WTC11 (cell line): Measurements from ENCODE around the gene WFDC2. TPM values are rescaled to one million over a fixed set of nuclear protein-coding genes. Genes with fewer than 3 reads are reported as not detected.

Experiments
- ATAC-seq: fragments of 200-7000 bp; cut with Tn5 transposase; 2 replicates; pipeline ENCODE4 v1.10.0; 2021; ENCODE audit warnings: mild to moderate bottlenecking, moderate library complexity
- CTCF ChIA-PET: fragments of 300-600 bp; sonication (Branson Sonifier 250); formaldehyde crosslinking; loops from one replicate; lab custom pipeline; 2021; ENCODE audit warnings: antibody characterized with exemption; lab: Charles Lee
- POLR2A ChIA-PET: fragments of 350-600 bp; sonication (Branson Sonifier 250); formaldehyde crosslinking; loops from one replicate; lab custom pipeline; 2021; ENCODE audit warnings: antibody characterized with exemption; lab: Charles Lee
- DNase-seq: peaks from one replicate; pipeline ENCODE4 v3.0.0; 2021; ENCODE audit warnings: low spot score
- H3K27ac Mint-ChIP-seq: 2 replicates; pipeline ENCODE4 v1.8.0; 2021; ENCODE audit warnings: mixed read lengths
- H3K27me3 Mint-ChIP-seq: 2 replicates; pipeline ENCODE4 v1.8.0; 2021; ENCODE audit warnings: low read depth, mild to moderate bottlenecking, moderate library complexity, mixed read lengths
- H3K36me3 Mint-ChIP-seq: 2 replicates; pipeline ENCODE4 v1.8.0; 2021; ENCODE audit warnings: mixed read lengths
- H3K4me1 Mint-ChIP-seq: 2 replicates; pipeline ENCODE4 v1.8.0; 2022; ENCODE audit warnings: mixed read lengths
- H3K4me3 Mint-ChIP-seq: 2 replicates; pipeline ENCODE4 v1.8.0; 2021; ENCODE audit warnings: mild to moderate bottlenecking, moderate library complexity, mixed read lengths
- H3K9me3 Mint-ChIP-seq: 2 replicates; pipeline ENCODE4 v1.8.0; 2021; ENCODE audit warnings: mixed read lengths
- ARID4B ChIP-seq: sonication (generic); formaldehyde crosslinking; IDR thresholded peaks from 2 replicates; pipeline ENCODE4 v1.8.0; 2023; ENCODE audit warnings: missing genetic modification reagents, mild to moderate bottlenecking, borderline replicate concordance
- CREB1 ChIP-seq: sonication (generic); formaldehyde crosslinking; IDR thresholded peaks from 2 replicates; pipeline ENCODE4 v1.8.0; 2023; ENCODE audit warnings: mild to moderate bottlenecking, missing genetic modification reagents
- CTCF ChIP-seq: fragments of 200-600 bp; IDR thresholded peaks from 2 replicates; pipeline ENCODE4 v1.8.0; 2022; ENCODE audit warnings: antibody characterized with exemption
- HMGA2 ChIP-seq: fragments of 250-450 bp; sonication (Bioruptor Pico); IDR thresholded peaks from 2 replicates; pipeline ENCODE4 v1.4.0; 2021; ENCODE audit warnings: mild to moderate bottlenecking, moderate library complexity
- HMGXB4 ChIP-seq: sonication (generic); formaldehyde crosslinking; IDR thresholded peaks from 2 replicates; pipeline ENCODE4 v1.8.1; 2023; ENCODE audit warnings: mild to moderate bottlenecking, moderate library complexity, missing genetic modification reagents
- IRF1 ChIP-seq: sonication (generic); formaldehyde crosslinking; IDR thresholded peaks from 2 replicates; pipeline ENCODE4 v1.8.0; 2023; ENCODE audit warnings: missing genetic modification reagents
- MAX ChIP-seq: sonication (generic); formaldehyde crosslinking; IDR thresholded peaks from 2 replicates; pipeline ENCODE4 v1.8.0; 2022; ENCODE audit warnings: mild to moderate bottlenecking, missing genetic modification reagents
- MLX ChIP-seq: sonication (generic); formaldehyde crosslinking; IDR thresholded peaks from 2 replicates; pipeline ENCODE4 v1.8.1; 2023; ENCODE audit warnings: mild to moderate bottlenecking, missing genetic modification reagents, moderate library complexity
- NR3C1 ChIP-seq: sonication (generic); formaldehyde crosslinking; conservative IDR thresholded peaks from 2 replicates; pipeline ENCODE4 v1.8.1; 2023; ENCODE audit warnings: low read depth, mild to moderate bottlenecking, missing genetic modification reagents
- PRRX2 ChIP-seq: fragments of 250-450 bp; sonication (Bioruptor Pico); IDR thresholded peaks from 2 replicates; pipeline ENCODE4 v1.8.0; 2021; ENCODE audit warnings: mild to moderate bottlenecking
- TEAD4 ChIP-seq: sonication (generic); formaldehyde crosslinking; IDR thresholded peaks from 2 replicates; pipeline ENCODE4 v1.8.0; 2022; ENCODE audit warnings: mild to moderate bottlenecking, missing genetic modification reagents
- TP53 ChIP-seq: sonication (generic); formaldehyde crosslinking; IDR thresholded peaks from 2 replicates; pipeline ENCODE4 v1.8.1; 2023; ENCODE audit warnings: mild to moderate bottlenecking, missing genetic modification reagents
- ZBTB21 ChIP-seq: sonication (generic); formaldehyde crosslinking; IDR thresholded peaks from 2 replicates; pipeline ENCODE4 v1.8.1; 2023; ENCODE audit warnings: mild to moderate bottlenecking, missing genetic modification reagents, borderline replicate concordance
- ZBTB43 ChIP-seq: sonication (generic); formaldehyde crosslinking; IDR thresholded peaks from 2 replicates; pipeline ENCODE4 v1.8.1; 2023; ENCODE audit warnings: mild to moderate bottlenecking, missing genetic modification reagents
- ZNF138 ChIP-seq: sonication (generic); formaldehyde crosslinking; conservative IDR thresholded peaks from 2 replicates; pipeline ENCODE4 v1.8.1; 2022; ENCODE audit warnings: mild to moderate bottlenecking, moderate library complexity, missing genetic modification reagents
- ZNF281 ChIP-seq: sonication (generic); formaldehyde crosslinking; IDR thresholded peaks from 2 replicates; pipeline ENCODE4 v1.8.0; 2023; ENCODE audit warnings: mild to moderate bottlenecking, missing genetic modification reagents
- ZNF416 ChIP-seq: fragments of 250-450 bp; sonication (Bioruptor Pico); IDR thresholded peaks from 2 replicates; pipeline ENCODE4 v1.9.0; 2021; ENCODE audit warnings: mild to moderate bottlenecking, inconsistent platforms
- ZNF423 ChIP-seq: fragments of 250-450 bp; sonication (Bioruptor Pico); IDR thresholded peaks from 2 replicates; pipeline ENCODE4 v2.1.2; 2022; ENCODE audit warnings: mild to moderate bottlenecking, moderate library complexity
- ZNF425 ChIP-seq: fragments of 250-450 bp; sonication (Bioruptor Pico); conservative IDR thresholded peaks from 2 replicates; pipeline ENCODE4 v1.9.0; 2021; ENCODE audit warnings: mild to moderate bottlenecking
- total RNA-seq: library from RNA; stranded (reverse); gene quantifications from 3 replicates; pipeline ENCODE4 v1.2.3, GENCODE V29; 2021

Gene WFDC2
- total RNA-seq, 1 experiment from 2014 or later, result 76.4 TPM

GRCh38 chr20:45485388-45485787 lies 15.8 kb downstream of the WFDC2 start (continued):
- TF ChIP-seq ARID4B (no peak), ZNF416 (CRISPR knock-in tag) (no peak), ZBTB43 (no peak), TP53 (CRISPR knock-in tag) (no peak)

- POLR2A ChIA-PET, result interaction anchor here (0.6 to 0.8 kb wide), 4 partner anchors 22 to 1661 kb away, joined by 3 to 4 read pairs (median 4); no protein-coding TSS in a partner anchor
- peak; percentile 82 for ATAC-seq
- peak; percentile 55 for TF ChIP-seq CTCF
- TF ChIP-seq NR3C1 (CRISPR knock-in tag), result no peak
- no peak for TF ChIP-seq ZNF281
- peak; percentile 65; the same call in 1 of the 2 replicates for TF ChIP-seq HMGXB4 (CRISPR knock-in tag)
- no peak for TF ChIP-seq MLX (CRISPR knock-in tag)
- no peak for TF ChIP-seq IRF1 (CRISPR knock-in tag)
- no peak for TF ChIP-seq HMGA2 (CRISPR knock-in tag)
- TF ChIP-seq MAX, result no peak
- no peak for TF ChIP-seq CREB1
- no peak for TF ChIP-seq ZNF425 (CRISPR knock-in tag)
- no peak for TF ChIP-seq ZNF138 (CRISPR knock-in tag)
- no peak for TF ChIP-seq ZNF423 (CRISPR knock-in tag)
- no peak for TF ChIP-seq TEAD4 (CRISPR knock-in tag)
- no peak for TF ChIP-seq ZBTB21 (CRISPR knock-in tag)
- TF ChIP-seq PRRX2 (CRISPR knock-in tag), result no peak
Measured at GRCh38 chr20:45487231-45487635, 17.7 kb downstream of the WFDC2 start.

More at GRCh38 chr20:45487231-45487635, 17.7 kb downstream of the WFDC2 start:
- no peaks in the 10 kb centered on the region for H3K9me3 Mint-ChIP-seq
- DNase-seq, result peak; percentile 58
- H3K27ac Mint-ChIP-seq, result no peak overlapping the region
- peaks cover 34% of the 10 kb centered on the region for H3K4me1 Mint-ChIP-seq
- CTCF ChIA-PET, result interaction anchor here (0.6 to 4.3 kb wide), 32 partner anchors 9 to 504 kb away, joined by 3 to 41 read pairs (median 5); partner anchors contain the start of genes SDC4 and SYS1
- H3K4me3 Mint-ChIP-seq, result peak overlapping the region; percentile 63
- H3K36me3 Mint-ChIP-seq, result 0 out of 2 replicates have a peak, but pooled peaks cover 2% of the 10 kb centered on the region
- no peaks in the 10 kb centered on the region for H3K27me3 Mint-ChIP-seq
